Astrocyte of the cerebellum (primary cell): Measurements from ENCODE around the gene PARP8.

Experiments used
- DNase-seq: peaks from one replicate; pipeline ENCODE4 v3.0.0-alpha.2; 2011; ENCODE audit warnings: low read depth
- H3K4me3 ChIP-seq: 2 replicates; pipeline ENCODE4 v1.5.1; 2011; ENCODE audit warnings: mild to moderate bottlenecking, low read depth, low read length, moderate library complexity
- in situ Hi-C: cut with HindIII; loops from 2 replicates; pipeline ENCODE4 v1.10.0; 2017; ENCODE audit warnings: low sequenced_read_pairs
- TF ChIP-seq, protein P1 (sequence below): IDR thresholded peaks from 2 replicates; pipeline ENCODE4 v1.5.1; 2012; ENCODE audit warnings: low read length, low read depth, moderate library complexity, mild to moderate bottlenecking; ENCODE audit errors: missing control alignments

Gene PARP8

DNA sequence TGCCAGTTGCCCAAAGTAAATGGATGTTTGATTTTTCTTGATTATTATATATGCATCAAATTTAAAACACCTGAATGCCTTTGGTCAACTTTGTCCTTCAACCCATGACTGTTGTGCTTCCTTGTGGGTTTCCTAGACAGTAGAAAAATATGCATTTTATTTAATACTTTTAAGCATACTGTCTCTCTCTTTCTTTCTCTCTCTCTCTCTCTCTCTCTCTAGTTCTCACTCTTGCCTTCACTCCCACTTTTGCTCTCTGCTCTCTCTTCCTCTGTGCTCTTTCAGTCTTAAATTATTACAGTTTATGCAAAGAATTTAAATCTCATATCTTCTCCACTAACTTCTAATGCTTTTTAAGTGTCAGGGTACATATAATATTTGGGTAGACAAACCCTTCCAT is 173.0 kb downstream of the PARP8 start:
- in situ Hi-C loops: no loop called here
- no peak for DNase-seq
- no peak overlapping the region for H3K4me3 ChIP-seq
- TF ChIP-seq, protein P1, sequence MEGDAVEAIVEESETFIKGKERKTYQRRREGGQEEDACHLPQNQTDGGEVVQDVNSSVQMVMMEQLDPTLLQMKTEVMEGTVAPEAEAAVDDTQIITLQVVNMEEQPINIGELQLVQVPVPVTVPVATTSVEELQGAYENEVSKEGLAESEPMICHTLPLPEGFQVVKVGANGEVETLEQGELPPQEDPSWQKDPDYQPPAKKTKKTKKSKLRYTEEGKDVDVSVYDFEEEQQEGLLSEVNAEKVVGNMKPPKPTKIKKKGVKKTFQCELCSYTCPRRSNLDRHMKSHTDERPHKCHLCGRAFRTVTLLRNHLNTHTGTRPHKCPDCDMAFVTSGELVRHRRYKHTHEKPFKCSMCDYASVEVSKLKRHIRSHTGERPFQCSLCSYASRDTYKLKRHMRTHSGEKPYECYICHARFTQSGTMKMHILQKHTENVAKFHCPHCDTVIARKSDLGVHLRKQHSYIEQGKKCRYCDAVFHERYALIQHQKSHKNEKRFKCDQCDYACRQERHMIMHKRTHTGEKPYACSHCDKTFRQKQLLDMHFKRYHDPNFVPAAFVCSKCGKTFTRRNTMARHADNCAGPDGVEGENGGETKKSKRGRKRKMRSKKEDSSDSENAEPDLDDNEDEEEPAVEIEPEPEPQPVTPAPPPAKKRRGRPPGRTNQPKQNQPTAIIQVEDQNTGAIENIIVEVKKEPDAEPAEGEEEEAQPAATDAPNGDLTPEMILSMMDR: no peak

DNA sequence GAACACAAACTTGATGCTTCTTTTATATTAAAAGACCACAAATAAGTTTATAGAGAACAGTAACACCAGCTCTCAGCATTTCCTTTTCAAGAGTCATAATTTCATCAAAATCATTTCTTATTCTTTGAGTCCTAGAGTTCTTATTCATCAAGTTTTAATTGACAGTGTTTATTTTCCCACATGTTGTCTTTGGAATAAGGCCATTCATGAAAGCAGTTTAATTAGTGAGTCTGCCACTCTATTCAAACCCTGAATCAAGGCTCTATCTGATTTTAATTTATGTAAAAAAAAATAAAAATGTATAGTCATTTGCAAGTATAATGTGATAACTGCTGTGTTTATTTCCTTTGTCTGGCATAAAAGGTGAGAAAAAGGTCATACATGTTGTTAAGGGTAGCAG is 176.7 kb downstream of the PARP8 start:
- TF ChIP-seq, protein P1: no peak
- H3K4me3 ChIP-seq: no peak overlapping the region
- DNase-seq: no peak
- in situ Hi-C loops: no loop called here

DNA sequence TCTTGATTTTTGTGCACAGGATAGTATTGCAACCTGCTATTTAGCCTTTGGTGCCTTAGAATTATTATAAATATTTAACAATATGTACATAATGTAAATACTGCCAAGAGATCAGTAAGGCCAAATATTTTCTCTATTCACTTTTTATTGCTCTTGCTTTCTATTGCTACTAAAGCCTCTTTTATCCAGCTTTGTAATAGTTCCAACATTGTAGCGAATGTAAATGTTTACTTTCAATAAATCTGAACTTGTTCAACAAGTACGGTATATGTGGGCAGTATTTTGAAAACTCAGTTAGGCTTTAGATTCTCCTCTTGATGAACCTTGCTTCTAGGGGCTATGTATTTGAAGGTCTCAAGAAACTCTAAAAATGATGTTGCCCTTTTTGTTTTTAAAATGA is 179.8 kb downstream of the PARP8 start:
- no peak overlapping the region for H3K4me3 ChIP-seq
- TF ChIP-seq, protein P1: no peak
- DNase-seq: no peak
- in situ Hi-C loops: no loop called here

DNA sequence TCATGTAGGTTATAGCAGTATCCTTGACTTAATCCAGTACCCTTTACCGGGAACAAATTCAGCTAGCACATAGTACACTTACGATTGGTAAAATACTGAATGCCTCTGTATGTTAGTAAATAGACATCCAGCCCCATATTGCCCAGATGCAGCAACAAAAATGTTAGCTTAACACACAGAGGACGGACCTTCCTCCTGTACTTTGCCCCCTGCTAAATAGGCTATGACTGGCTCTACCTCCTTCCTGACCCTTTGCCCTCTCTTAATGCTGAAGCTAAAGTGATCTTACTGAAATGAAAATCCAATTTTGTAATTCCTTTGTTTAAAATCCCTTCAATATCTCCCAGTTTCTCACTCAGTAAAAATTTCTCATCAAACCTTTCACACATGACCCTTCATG is 183.1 kb downstream of the PARP8 start:
- TF ChIP-seq, protein P1: no peak
- in situ Hi-C loops: no loop called here
- no peak overlapping the region for H3K4me3 ChIP-seq
- DNase-seq: no peak

DNA sequence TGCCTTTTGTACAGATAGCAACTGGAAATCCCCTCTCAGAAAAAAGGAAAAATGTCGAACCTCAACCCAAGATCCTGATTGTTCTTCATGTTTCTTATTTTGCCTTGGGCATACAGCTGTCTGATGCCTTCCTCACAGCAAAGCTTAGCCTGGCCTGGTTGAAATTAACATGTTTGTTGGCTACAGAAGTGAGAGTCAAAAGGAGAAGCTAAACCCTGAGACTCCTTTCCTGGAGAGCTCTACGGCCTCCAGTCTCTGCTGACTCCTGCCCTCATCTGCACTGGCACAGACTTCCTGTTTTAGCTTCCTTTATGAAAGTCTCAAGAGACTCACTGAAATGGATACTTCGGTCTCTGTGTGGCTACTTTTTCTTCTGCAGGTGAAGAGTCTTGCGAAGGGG is 186.7 kb downstream of the PARP8 start:
- no peak overlapping the region for H3K4me3 ChIP-seq
- no peak for DNase-seq
- TF ChIP-seq, protein P1: no peak
- in situ Hi-C loops: no loop called here

DNA sequence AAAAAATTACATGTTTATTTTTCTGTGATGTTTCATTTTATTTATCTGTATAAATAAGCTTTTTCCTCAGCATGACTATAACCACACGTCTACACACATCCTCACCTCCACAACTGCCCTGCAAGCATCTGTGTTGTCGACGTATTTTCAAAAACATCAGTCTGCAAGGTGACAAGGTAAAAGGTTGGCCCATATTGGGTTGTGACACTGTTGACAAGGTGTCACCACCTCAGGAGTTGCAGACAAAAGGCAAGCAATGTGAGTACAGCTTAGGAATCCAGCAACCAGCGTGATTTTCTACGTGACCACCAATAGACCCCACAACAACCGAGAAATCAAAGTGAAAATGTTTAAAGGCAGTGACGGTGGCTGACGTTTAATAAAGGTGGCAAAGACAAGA is 187.6 kb downstream of the PARP8 start:
- TF ChIP-seq, protein P1: no peak
- H3K4me3 ChIP-seq: no peak overlapping the region
- in situ Hi-C loops: no loop called here
- no peak for DNase-seq

DNA sequence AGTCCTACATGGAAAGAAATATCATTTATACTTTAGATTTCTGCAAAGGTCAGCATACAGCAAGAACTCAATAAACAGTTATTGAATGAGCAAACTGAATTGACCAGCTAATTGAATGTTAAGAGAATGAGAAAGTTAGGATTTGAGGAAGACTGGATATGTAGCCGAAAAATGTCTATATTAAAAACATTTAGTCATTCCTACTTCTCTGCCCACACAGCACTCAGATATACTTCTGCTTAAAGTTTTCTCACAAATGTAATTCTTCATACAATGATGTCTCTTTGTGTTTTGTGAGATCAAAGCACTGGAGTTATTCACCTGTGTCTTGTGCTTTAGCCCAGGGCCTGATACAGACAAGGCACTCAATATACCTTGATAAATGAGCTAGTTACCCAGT is 188.6 kb downstream of the PARP8 start:
- no peak for DNase-seq
- in situ Hi-C loops: no loop called here
- TF ChIP-seq, protein P1: no peak
- H3K4me3 ChIP-seq: no peak overlapping the region
